ENCODE results near the gene GRIK1. TPM values are rescaled to one million over a fixed set of nuclear protein-coding genes. Genes with fewer than 3 reads are reported as not detected.
"Not testable (repeated sequence)": the region's sequence is repeated elsewhere in the genome, so short reads cannot be mapped to it uniquely, and the experiment has no call there.

GRIK1 gene
- total RNA-seq (not detected), polyA plus RNA-seq (not detected)
- long read RNA-seq, donor 1, partial matches to known transcripts, result 0 of 1 reads
- long read RNA-seq, donor 1, other reads (novel, unspliced or antisense), result 1 of 1 reads
- long read RNA-seq, donor 2, result 0 reads
- long read RNA-seq, donor 3, partial matches to known transcripts, result 0 of 1 reads
- long read RNA-seq, donor 3, other reads (novel, unspliced or antisense), result 1 of 1 reads
- long read RNA-seq, donor 4, result 0 reads

DNA sequence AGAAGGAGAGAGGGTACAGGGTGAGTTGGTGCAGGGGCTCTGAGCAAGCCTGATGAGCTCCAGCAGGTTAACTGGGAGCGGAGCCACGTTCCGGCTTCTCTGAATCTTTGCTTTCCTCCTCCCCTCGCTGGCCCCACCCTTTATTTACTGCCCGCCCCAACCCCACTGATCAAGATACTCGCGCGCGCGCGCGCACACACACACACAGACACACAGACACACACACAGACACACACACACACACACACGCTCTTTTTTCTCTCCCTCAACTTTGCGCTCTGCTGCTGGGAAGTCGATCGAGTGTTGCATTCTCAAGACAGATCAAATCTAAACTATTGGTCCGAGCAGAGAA lies at the start of gene GRIK1:
Gene GRIK1, minus strand, starts transcription at position 73 of the 352 bp plus-strand sequence.
- H3K27ac ChIP-seq (ENCODE audit: low read length), result no peak within 1 kb of the TSS
- ATAC-seq (peak in 1 of 2 donors; percentile 18), DNase-seq (peak in 2 of 3 donors; percentile 28)
- H3K9me3 ChIP-seq (ENCODE audit: control insufficient read depth, low read length), result no peaks in the 10 kb centered on the region
- H3K4me3 ChIP-seq (ENCODE audit: low read length), result peak within 1 kb of the TSS; percentile 9
- under 1% methylated on average over 17 of the region's 17 CpGs for WGBS
- intact Hi-C loops (cut with DNase I), result no loop called here
- H3K27me3 ChIP-seq (ENCODE audit: control insufficient read depth, insufficient read depth), result peaks cover 3% of the 10 kb centered on the region
- H3K4me1 ChIP-seq (ENCODE audit: control insufficient read depth, insufficient read depth, low read length), result no peaks in the 10 kb centered on the region

DNA sequence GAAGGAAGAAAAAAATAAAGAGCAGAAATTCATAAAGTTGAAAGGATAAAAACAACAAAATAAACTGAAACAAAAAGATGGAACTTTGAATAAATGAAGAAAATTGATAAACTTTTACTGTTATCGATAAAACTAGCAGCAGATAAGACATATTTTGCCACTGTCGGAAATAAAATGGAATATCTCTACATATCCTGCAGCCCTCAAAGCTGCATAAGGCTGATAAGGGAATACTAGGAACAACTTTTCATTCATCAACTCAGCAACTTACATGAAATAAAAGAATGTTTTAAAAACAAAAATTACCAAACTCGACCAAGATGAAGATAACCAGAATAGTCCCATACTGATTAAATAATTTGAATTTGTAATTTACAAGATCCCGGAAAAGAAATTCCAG lies 48.0 kb upstream of the GRIK1 start:
- no peak overlapping the region for H3K27ac ChIP-seq (ENCODE audit: low read length)
- no peaks in the 10 kb centered on the region for H3K9me3 ChIP-seq (ENCODE audit: control insufficient read depth, low read length)
- no peaks in the 10 kb centered on the region for H3K27me3 ChIP-seq (ENCODE audit: control insufficient read depth, insufficient read depth)
- DNase-seq, result no peak
- no peak overlapping the region for H3K4me3 ChIP-seq (ENCODE audit: low read length)
- no peaks in the 10 kb centered on the region for H3K4me1 ChIP-seq (ENCODE audit: control insufficient read depth, insufficient read depth, low read length)
- intact Hi-C loops (cut with DNase I), result no loop called here
- ATAC-seq, result no peak
- WGBS, result 58% methylated on average over 4 of the region's 4 CpGs

DNA sequence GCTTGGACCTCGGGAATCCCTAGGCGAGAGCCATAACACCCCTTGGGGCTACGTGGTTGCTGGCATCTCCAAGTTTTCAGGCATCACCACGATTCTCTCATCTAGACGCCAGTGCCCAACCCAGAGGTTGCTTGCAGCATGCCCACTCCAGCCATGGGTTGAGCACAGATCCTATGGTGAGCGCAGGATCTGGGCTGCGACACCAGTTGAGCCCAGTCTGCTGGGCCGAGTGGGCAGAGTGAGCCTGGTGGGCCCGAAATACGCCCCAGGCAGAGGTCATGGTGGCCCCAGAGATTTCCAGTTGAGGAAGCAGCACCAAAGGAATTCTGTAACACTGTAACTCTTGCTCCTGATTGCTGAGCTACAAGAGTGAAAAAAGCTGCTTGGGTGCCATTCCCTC lies 46.1 kb upstream of the GRIK1 start:
- no peak overlapping the region for H3K4me3 ChIP-seq (ENCODE audit: low read length)
- 84% methylated on average over 10 of the region's 10 CpGs for WGBS
- no peak for DNase-seq
- H3K27ac ChIP-seq (ENCODE audit: low read length), result no peak overlapping the region
- H3K4me1 ChIP-seq (ENCODE audit: control insufficient read depth, insufficient read depth, low read length), result no peaks in the 10 kb centered on the region
- intact Hi-C loops (cut with DNase I), result no loop called here
- H3K9me3 ChIP-seq (ENCODE audit: control insufficient read depth, low read length), result no peaks in the 10 kb centered on the region
- no peaks in the 10 kb centered on the region for H3K27me3 ChIP-seq (ENCODE audit: control insufficient read depth, insufficient read depth)
- no peak for ATAC-seq

DNA sequence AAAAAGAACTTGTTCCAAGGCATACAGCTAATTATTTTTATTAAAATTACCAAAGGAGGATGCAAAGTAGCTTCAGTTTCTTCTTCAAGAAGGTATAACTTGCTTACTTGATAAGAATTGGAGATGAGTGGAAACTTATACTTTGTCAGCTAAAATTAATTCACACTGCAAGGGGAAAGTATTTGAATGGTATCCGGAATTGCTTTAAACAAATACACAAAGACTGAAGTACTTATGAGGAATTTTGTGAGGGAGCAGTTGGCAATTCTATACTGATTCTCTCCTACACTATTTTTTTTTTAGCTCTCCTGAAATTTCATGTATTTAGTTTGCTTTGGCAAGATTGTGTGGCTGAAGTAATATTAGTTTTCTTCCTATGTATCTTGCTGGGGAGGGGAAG lies 39.2 kb upstream of the GRIK1 start:
- WGBS, result 80% methylated on average over 1 of the region's 1 CpG
- no peaks in the 10 kb centered on the region for H3K27me3 ChIP-seq (ENCODE audit: control insufficient read depth, insufficient read depth)
- ATAC-seq, result no peak

DNA sequence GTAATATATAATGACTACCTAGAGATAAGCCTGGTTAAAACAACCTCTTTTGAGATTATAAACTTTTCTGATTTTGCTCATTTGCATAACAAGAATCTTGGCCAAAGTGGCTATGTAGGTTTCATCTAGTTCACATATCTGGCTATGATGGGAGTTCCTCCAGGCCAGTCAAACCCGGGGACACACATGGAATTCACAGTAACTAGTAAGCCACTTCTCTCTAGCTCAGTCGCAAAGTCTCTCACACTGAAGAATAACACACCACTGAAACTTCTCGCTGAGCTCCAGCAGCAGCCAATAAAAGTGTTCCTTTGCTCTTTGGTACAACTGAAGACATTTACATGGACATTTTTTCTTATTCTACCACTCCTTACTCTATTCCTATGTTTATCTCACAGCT lies 36.0 kb upstream of the GRIK1 start:
- H3K4me1 ChIP-seq (ENCODE audit: control insufficient read depth, insufficient read depth, low read length), result no peaks in the 10 kb centered on the region
- intact Hi-C loops (cut with DNase I), result no loop called here
- no peak for DNase-seq
- no peak overlapping the region for H3K27ac ChIP-seq (ENCODE audit: low read length)
- ATAC-seq, result no peak
- H3K9me3 ChIP-seq (ENCODE audit: control insufficient read depth, low read length), result no peaks in the 10 kb centered on the region
- no peaks in the 10 kb centered on the region for H3K27me3 ChIP-seq (ENCODE audit: control insufficient read depth, insufficient read depth)
- H3K4me3 ChIP-seq (ENCODE audit: low read length), result no peak overlapping the region
- 86% methylated on average over 3 of the region's 3 CpGs for WGBS

More for the DNA sequence above, 39.2 kb upstream of the GRIK1 start:
- Histone ChIP-seq H3K4me3 (ENCODE audit: low read length) (no peak overlapping the region), H3K9me3 (ENCODE audit: control insufficient read depth, low read length) (no peaks in the 10 kb centered on the region), H3K4me1 (ENCODE audit: control insufficient read depth, insufficient read depth, low read length) (no peaks in the 10 kb centered on the region), H3K27ac (ENCODE audit: low read length) (no peak overlapping the region)
- no peak for DNase-seq
- intact Hi-C loops (cut with DNase I), result no loop called here

DNA sequence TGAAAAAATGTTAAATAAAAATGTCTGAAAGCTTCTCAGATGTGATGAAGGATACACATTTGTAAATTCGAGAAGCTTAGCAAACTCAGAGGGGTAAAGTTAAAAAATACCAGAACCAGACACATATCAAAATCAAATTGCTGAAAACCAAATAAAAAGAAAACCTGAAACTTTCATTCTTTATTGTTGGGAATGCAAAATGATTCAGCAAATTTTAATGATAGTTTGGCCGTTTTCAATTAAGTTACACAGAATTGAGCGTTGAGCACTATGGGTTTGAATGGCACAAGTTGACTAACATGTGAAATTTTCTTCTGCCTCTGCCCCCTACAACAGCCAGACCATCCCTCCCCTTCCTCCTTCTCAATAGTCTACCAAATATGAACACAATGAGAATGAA lies 33.5 kb upstream of the GRIK1 start:
- WGBS, result 84% methylated on average over 3 of the region's 3 CpGs

DNA sequence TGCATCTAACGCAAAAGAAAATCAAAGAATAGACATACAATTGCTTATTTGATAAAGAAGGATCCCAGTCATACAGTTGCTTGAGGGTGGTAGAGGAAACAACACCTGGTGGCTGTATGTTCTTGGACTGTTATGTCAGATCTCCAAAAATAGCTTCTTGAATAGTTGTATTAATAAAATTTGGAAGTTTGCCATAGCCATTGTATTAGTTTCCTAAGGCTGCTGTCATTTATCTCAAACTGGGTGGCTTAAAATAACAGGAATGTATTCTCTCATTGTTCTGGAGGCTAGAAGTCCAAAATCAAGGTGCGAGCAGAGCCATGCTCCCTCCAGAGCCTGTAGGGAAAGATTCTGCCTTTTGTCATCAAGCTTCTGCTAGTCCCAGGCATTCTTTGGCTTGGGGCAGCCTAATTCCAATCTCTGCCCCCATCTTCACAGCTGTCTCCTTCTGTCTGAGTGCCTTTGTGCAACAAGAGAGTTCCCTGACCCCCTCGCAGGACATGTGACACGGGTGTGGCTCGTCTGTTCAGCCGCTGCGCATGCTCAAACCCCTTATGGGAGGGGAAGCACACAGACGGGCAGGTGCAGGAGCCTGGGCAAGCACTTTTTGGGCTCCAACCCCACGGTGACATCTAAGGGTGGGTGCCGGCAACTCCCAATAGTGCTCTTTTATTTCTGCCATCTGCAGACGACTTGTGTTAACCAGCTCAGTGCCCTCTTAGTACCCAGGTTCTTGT lies 21.7 kb upstream of the GRIK1 start:
- H3K27ac ChIP-seq (ENCODE audit: low read length), result no peak overlapping the region
- WGBS, result 77% methylated on average over 11 of the region's 11 CpGs

More for the DNA sequence above, 33.5 kb upstream of the GRIK1 start:
- H3K4me1 ChIP-seq (ENCODE audit: control insufficient read depth, insufficient read depth, low read length), result no peaks in the 10 kb centered on the region
- no peak overlapping the region for H3K27ac ChIP-seq (ENCODE audit: low read length)
- intact Hi-C loops (cut with DNase I), result no loop called here
- H3K4me3 ChIP-seq (ENCODE audit: low read length), result no peak overlapping the region
- no peaks in the 10 kb centered on the region for H3K9me3 ChIP-seq (ENCODE audit: control insufficient read depth, low read length)
- no peaks in the 10 kb centered on the region for H3K27me3 ChIP-seq (ENCODE audit: control insufficient read depth, insufficient read depth)
- DNase-seq, result no peak
- no peak for ATAC-seq

DNA sequence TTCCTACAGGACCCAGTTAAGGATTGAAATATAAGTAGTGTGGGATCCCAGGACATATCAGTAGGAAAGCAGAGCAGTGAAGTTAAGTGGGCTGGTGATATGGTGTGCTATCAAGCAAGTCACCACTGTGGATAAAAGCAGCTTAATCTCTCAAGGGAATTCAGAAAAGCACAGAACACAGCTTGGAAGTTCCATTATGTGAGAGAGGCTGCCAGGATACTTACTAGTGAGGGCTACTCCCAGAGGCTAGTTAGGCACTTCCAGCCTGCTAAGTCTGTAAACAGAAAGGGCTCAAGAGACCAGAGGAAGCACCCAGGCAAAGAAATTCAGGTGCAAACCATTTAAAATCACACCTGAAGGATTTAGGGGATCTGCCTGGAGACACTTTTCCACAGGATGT lies 18.8 kb upstream of the GRIK1 start:
- intact Hi-C loops (cut with DNase I), result no loop called here
- H3K9me3 ChIP-seq (ENCODE audit: control insufficient read depth, low read length), result no peaks in the 10 kb centered on the region
- ATAC-seq (no peak), DNase-seq (no peak)
- no peak overlapping the region for H3K27ac ChIP-seq (ENCODE audit: low read length)
- no peaks in the 10 kb centered on the region for H3K4me1 ChIP-seq (ENCODE audit: control insufficient read depth, insufficient read depth, low read length)
- H3K27me3 ChIP-seq (ENCODE audit: control insufficient read depth, insufficient read depth), result no peaks in the 10 kb centered on the region
- H3K4me3 ChIP-seq (ENCODE audit: low read length), result no peak overlapping the region

More for the DNA sequence above, 21.7 kb upstream of the GRIK1 start:
- Histone ChIP-seq H3K27me3 (ENCODE audit: control insufficient read depth, insufficient read depth) (no peaks in the 10 kb centered on the region), H3K4me3 (ENCODE audit: low read length) (no peak overlapping the region), H3K4me1 (ENCODE audit: control insufficient read depth, insufficient read depth, low read length) (no peaks in the 10 kb centered on the region), H3K9me3 (ENCODE audit: control insufficient read depth, low read length) (no peaks in the 10 kb centered on the region)
- peak in 1 of 3 donors; percentile 20 for DNase-seq
- no peak for ATAC-seq
- intact Hi-C loops (cut with DNase I), result no loop called here

DNA sequence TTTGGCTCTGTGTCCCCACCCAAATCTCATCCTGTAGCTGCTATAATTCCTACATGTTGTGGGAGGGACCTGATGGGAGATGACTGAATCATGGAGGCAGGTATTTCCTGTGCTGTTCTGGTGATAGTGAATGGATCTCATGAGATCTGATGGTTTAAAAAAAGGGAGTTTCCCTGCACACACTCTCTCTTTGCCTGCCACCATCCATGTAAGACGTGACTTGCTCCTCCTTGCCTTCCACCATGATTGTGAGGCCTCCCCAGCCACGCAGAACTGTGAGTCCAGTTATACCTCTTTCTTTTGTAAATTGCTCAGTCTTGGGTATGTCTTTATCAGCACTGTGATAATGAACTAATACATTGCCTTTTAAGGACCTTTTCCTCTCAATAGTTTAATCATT lies 18.2 kb upstream of the GRIK1 start:
- ATAC-seq; H3K9me3 ChIP-seq (ENCODE audit: control insufficient read depth, low read length); H3K27ac ChIP-seq (ENCODE audit: low read length); DNase-seq; H3K27me3 ChIP-seq (ENCODE audit: control insufficient read depth, insufficient read depth); H3K4me3 ChIP-seq (ENCODE audit: low read length); H3K4me1 ChIP-seq (ENCODE audit: control insufficient read depth, insufficient read depth, low read length); intact Hi-C loops (cut with DNase I): not testable (repeated sequence)
- WGBS, result 60% methylated on average over 2 of the region's 2 CpGs

DNA sequence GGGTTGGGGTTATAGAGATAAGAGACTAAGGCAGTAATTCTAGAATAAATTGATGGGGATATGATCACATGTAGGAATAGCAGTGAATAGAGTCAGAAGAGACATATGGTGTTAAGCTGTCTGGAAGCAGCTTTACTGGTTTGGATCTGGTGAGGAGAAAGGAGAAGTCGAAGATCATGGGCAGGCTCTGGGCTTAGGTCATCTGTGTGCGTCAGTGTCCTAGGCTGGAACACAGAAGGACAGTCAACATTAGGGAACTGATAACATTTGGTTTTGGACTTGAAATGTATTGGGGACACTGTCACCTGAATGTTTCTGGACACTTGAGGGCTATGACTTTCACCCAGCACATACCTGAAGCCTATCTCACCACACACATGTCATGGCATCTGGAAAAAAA lies 13.9 kb upstream of the GRIK1 start:
- ATAC-seq, result no peak
- no peaks in the 10 kb centered on the region for H3K27me3 ChIP-seq (ENCODE audit: control insufficient read depth, insufficient read depth)
- H3K4me3 ChIP-seq (ENCODE audit: low read length), result no peak overlapping the region
- no peaks in the 10 kb centered on the region for H3K9me3 ChIP-seq (ENCODE audit: control insufficient read depth, low read length)
- no peaks in the 10 kb centered on the region for H3K4me1 ChIP-seq (ENCODE audit: control insufficient read depth, insufficient read depth, low read length)
- no peak overlapping the region for H3K27ac ChIP-seq (ENCODE audit: low read length)
- intact Hi-C loops (cut with DNase I), result no loop called here
- DNase-seq, result no peak
- WGBS, result 88% methylated on average over 2 of the region's 2 CpGs

DNA sequence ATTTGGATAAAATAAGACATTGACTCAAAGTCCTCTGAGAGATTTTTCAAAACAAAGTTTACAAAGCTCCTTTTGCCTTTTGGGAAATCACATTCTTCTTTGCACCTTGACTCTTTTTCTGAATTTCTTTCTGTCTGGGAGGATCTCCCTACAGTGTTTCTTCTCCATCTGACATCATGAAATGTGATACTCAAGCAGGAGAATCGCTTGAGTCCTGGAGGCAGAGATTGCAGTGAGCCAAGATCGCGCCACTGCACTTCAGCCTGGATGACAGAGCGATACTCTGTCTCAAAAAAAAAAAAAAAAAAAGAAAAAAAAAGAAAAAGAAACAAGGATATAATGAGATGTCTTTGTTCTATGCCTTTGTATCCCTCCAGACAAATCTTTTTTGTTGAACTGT lies 13.3 kb upstream of the GRIK1 start:
- ATAC-seq (no peak), DNase-seq (no peak)
- Histone ChIP-seq H3K4me1 (ENCODE audit: control insufficient read depth, insufficient read depth, low read length) (no peaks in the 10 kb centered on the region), H3K9me3 (ENCODE audit: control insufficient read depth, low read length) (no peaks in the 10 kb centered on the region), H3K27ac (ENCODE audit: low read length) (no peak overlapping the region), H3K4me3 (ENCODE audit: low read length) (no peak overlapping the region), H3K27me3 (ENCODE audit: control insufficient read depth, insufficient read depth) (no peaks in the 10 kb centered on the region)
- WGBS, result 32% methylated on average over 4 of the region's 4 CpGs
- intact Hi-C loops (cut with DNase I), result no loop called here
